Thoracic aorta (tissue), 2 donors: ENCODE results near the gene NKX3-2. TPM values are rescaled to one million over a fixed set of nuclear protein-coding genes. Genes with fewer than 3 reads are reported as not detected.

Experiments used
- ATAC-seq: fragments of 150-250 bp; one replicate; pipeline ENCODE4 v1.8.0; 2017; ENCODE audit warnings: low read depth; ENCODE audit not compliant: insufficient number of reproducible peaks, low FRiP score
- DNase-seq: peaks from one replicate; pipeline ENCODE4 v3.0.0-alpha.2; 2020; ENCODE audit warnings: low spot score
- H3K27ac ChIP-seq, 2 donors: fragments of 200-600 bp; sonication (generic); 1 replicate in 1 of 2; 2 replicates in 1 of 2; pipeline ENCODE4 v1.5.1; 2016; ENCODE audit warnings: mild to moderate bottlenecking in 2 of 2, moderate library complexity in 2 of 2
- H3K27me3 ChIP-seq: fragments of 200-600 bp; sonication (generic); replicated peaks from 2 replicates; pipeline ENCODE4 v1.6.0; 2016; ENCODE audit warnings: mild to moderate bottlenecking; ENCODE audit not compliant: insufficient read depth
- H3K36me3 ChIP-seq: fragments of 200-600 bp; sonication (generic); one replicate; pipeline ENCODE4 v1.5.1; 2016
- H3K4me1 ChIP-seq, 2 donors: fragments of 200-600 bp; sonication (generic); 1 replicate in 1 of 2; 2 replicates in 1 of 2; pipeline versions ENCODE4 v1.5.1 to v1.6.0; 2016; ENCODE audit warnings: low read depth in 2 of 2, mild to moderate bottlenecking in 1 of 2; ENCODE audit not compliant: control insufficient read depth in 1 of 2
- H3K4me3 ChIP-seq: fragments of 200-600 bp; sonication (generic); 2 replicates; pipeline ENCODE4 v1.5.1; 2016; ENCODE audit warnings: mild to moderate bottlenecking
- H3K9me3 ChIP-seq: fragments of 200-600 bp; sonication (generic); 2 replicates; pipeline ENCODE4 v1.5.1; 2016
- CTCF ChIP-seq: fragments of 200-600 bp; sonication (generic); IDR thresholded peaks from one replicate; pipeline ENCODE4 v1.5.1; 2019; ENCODE audit warnings: antibody characterized with exemption
- total RNA-seq, 2 donors: library from RNA; depleted of rRNA; stranded (reverse); fragments of >200 nt; gene quantifications; one replicate each; pipeline versions ENCODE4 v1.1.0 to v1.2.3, GENCODE V29; 2016

Gene NKX3-2
- total RNA-seq, 2 donors from 2014 or later: 0.28 TPM; not detected in 1

- Histone ChIP-seq H3K36me3 (no peaks in the 10 kb centered on the region), H3K27ac (no peak overlapping the region), H3K27me3 (peaks cover 15% of the 10 kb centered on the region), H3K4me1 (peaks cover 6 to 15% of the 10 kb centered on the region in 2 donors), H3K9me3 (no peaks in the 10 kb centered on the region), H3K4me3 (no peak overlapping the region)
- ATAC-seq: no peak
- TF ChIP-seq CTCF: no peak
- no peak for DNase-seq
Observed at GRCh38 chr4:13531625-13531998, 12.7 kb downstream of the NKX3-2 start.

GRCh38 chr4:13530823-13531624 lies 13.3 kb downstream of the NKX3-2 start:
- Histone ChIP-seq H3K9me3 (no peaks in the 10 kb centered on the region), H3K36me3 (no peaks in the 10 kb centered on the region), H3K4me3 (no peak overlapping the region), H3K27ac (no peak overlapping the region), H3K4me1 (peaks cover 6 to 15% of the 10 kb centered on the region in 2 donors), H3K27me3 (peaks cover 15% of the 10 kb centered on the region)
- ATAC-seq (no peak), DNase-seq (no peak)
- no peak for TF ChIP-seq CTCF

- H3K27me3 ChIP-seq: peaks cover 18% of the 10 kb centered on the region
- no peak for TF ChIP-seq CTCF
- H3K36me3 ChIP-seq: no peaks in the 10 kb centered on the region
- no peak for DNase-seq
- H3K4me1 ChIP-seq: peaks cover 6 to 15% of the 10 kb centered on the region in 2 donors
- peaks cover 7% of the 10 kb centered on the region for H3K9me3 ChIP-seq
- ATAC-seq: no peak
- H3K4me3 ChIP-seq: no peak overlapping the region
- no peak overlapping the region for H3K27ac ChIP-seq
Observed at GRCh38 chr4:13529128-13529919, 15.0 kb downstream of the NKX3-2 start.

DNA sequence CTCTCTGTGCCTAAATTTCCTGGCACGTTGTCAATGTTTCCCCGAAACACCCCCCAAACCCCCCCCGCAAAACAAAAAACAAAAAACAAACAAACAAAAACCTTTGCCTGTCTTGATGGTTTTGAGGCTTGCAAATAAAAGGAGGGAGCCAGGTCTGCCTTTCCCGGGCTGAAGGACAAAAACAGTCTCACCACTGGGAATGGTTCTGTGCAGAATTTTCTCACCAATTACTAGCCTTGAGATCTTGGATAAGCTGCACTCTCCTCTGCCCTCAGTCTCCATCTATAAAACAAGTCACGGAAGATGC lies 15.5 kb downstream of the NKX3-2 start:
- ATAC-seq (no peak), DNase-seq (no peak)
- no peak for TF ChIP-seq CTCF
- Histone ChIP-seq H3K4me3 (no peak overlapping the region), H3K9me3 (peaks cover 13% of the 10 kb centered on the region), H3K27ac (no peak overlapping the region), H3K4me1 (peaks cover 6 to 15% of the 10 kb centered on the region in 2 donors), H3K27me3 (peaks cover 18% of the 10 kb centered on the region), H3K36me3 (no peaks in the 10 kb centered on the region)

DNA sequence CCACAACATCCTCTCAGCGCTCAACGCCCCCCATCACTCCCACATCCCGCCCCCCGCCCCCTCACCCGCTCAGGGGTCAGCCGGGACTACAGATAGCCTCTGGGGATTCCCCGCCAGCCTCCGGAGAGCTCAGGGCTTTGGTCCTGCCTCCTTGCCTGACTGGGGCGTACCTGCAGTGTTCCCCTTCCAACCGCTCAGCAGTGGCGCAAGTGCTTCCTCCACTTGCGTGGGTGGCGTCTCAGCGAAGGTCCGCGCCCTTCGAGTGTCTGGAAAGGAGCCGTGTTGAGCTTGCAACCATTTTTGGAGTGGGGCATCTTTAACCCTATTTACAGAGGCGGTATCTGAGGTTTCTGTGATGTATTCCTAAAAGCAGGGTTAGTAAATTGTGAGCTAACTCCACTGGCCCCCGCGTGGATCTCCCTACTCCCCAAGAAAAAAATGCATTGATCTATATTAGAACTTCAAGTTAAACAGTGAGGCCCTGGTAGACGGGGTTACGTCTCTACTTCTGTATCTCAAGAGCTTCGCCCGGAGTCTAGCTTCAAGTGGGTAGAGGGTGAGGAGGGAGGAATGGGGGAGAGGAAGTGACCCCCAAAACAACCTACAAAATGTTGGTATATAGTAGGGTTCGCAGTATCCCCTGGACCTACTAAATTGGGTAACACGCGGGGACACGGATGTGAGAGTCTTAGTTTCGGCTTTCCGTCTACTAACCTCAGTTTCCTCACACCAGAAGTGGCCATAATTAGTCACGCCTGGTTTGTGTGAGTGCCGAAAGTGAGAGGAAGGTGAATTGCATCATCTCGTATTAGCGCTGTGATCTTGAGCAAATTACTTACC lies 16.1 kb downstream of the NKX3-2 start:
- peaks cover 13% of the 10 kb centered on the region for H3K9me3 ChIP-seq
- no peaks in the 10 kb centered on the region for H3K36me3 ChIP-seq
- peaks cover 18% of the 10 kb centered on the region for H3K27me3 ChIP-seq
- DNase-seq (no peak), ATAC-seq (no peak)
- H3K27ac ChIP-seq: no peak overlapping the region
- no peak overlapping the region for H3K4me3 ChIP-seq
- TF ChIP-seq CTCF: no peak
- H3K4me1 ChIP-seq: peaks cover 6 to 17% of the 10 kb centered on the region in 2 donors
